Measurements from ENCODE around the gene ZPBP2. TPM values are rescaled to one million over a fixed set of nuclear protein-coding genes. Genes with fewer than 3 reads are reported as not detected.

ZPBP2 gene
- total and polyA plus RNA-seq, 2 of the 13 experiments (the other 11 are each of a cell fraction or from before 2014, with no cell fraction given): not detected

DNA sequence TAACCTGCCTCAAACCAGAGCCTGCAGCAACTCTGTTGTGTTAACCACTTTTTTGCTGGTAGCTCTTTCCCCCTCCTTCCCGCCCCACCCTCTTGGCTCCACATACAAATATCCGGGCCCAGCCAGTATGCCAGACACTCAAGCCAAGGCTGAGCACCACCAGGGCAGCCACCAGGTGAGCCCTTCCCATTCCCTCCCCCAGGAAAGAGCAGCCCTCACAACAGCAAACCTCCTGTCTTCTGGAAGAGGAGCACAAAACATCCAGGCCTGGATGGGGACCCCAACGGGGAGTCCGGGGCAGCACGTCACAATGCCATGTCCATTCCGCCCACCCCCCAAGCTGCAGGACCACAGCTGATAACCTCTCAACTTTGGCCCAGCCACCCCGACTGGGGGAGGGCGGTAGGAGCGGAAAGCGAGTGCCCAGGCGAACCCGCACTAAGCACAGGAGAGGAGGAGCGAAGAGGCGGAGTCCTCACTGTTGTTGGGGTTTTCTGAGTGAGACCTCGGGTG, 58.6 kb downstream of the ZPBP2 start (continued):
- TF ChIP-seq, protein P1, sequence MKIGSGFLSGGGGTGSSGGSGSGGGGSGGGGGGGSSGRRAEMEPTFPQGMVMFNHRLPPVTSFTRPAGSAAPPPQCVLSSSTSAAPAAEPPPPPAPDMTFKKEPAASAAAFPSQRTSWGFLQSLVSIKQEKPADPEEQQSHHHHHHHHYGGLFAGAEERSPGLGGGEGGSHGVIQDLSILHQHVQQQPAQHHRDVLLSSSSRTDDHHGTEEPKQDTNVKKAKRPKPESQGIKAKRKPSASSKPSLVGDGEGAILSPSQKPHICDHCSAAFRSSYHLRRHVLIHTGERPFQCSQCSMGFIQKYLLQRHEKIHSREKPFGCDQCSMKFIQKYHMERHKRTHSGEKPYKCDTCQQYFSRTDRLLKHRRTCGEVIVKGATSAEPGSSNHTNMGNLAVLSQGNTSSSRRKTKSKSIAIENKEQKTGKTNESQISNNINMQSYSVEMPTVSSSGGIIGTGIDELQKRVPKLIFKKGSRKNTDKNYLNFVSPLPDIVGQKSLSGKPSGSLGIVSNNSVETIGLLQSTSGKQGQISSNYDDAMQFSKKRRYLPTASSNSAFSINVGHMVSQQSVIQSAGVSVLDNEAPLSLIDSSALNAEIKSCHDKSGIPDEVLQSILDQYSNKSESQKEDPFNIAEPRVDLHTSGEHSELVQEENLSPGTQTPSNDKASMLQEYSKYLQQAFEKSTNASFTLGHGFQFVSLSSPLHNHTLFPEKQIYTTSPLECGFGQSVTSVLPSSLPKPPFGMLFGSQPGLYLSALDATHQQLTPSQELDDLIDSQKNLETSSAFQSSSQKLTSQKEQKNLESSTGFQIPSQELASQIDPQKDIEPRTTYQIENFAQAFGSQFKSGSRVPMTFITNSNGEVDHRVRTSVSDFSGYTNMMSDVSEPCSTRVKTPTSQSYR (CRISPR knock-in tag; IDR thresholded peaks at IDR 0.05; ENCODE audit: borderline replicate concordance): peak; percentile 97
- TF ChIP-seq, protein P2, sequence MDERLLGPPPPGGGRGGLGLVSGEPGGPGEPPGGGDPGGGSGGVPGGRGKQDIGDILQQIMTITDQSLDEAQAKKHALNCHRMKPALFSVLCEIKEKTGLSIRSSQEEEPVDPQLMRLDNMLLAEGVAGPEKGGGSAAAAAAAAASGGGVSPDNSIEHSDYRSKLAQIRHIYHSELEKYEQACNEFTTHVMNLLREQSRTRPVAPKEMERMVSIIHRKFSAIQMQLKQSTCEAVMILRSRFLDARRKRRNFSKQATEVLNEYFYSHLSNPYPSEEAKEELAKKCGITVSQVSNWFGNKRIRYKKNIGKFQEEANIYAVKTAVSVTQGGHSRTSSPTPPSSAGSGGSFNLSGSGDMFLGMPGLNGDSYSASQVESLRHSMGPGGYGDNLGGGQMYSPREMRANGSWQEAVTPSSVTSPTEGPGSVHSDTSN (CRISPR knock-in tag; IDR thresholded peaks at IDR 0.05): 0 out of 2 replicates have a peak, but pooled peaks have one; percentile 13
- no peak for TF ChIP-seq KMT2B (CRISPR knock-in tag; IDR thresholded peaks at IDR 0.05)
- TF ChIP-seq, protein P3, sequence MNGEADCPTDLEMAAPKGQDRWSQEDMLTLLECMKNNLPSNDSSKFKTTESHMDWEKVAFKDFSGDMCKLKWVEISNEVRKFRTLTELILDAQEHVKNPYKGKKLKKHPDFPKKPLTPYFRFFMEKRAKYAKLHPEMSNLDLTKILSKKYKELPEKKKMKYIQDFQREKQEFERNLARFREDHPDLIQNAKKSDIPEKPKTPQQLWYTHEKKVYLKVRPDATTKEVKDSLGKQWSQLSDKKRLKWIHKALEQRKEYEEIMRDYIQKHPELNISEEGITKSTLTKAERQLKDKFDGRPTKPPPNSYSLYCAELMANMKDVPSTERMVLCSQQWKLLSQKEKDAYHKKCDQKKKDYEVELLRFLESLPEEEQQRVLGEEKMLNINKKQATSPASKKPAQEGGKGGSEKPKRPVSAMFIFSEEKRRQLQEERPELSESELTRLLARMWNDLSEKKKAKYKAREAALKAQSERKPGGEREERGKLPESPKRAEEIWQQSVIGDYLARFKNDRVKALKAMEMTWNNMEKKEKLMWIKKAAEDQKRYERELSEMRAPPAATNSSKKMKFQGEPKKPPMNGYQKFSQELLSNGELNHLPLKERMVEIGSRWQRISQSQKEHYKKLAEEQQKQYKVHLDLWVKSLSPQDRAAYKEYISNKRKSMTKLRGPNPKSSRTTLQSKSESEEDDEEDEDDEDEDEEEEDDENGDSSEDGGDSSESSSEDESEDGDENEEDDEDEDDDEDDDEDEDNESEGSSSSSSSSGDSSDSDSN (CRISPR knock-in tag; IDR thresholded peaks at IDR 0.05): peak; percentile 56
- TF ChIP-seq TARDBP (CRISPR knock-in tag; IDR thresholded peaks at IDR 0.05): peak; percentile 68; the same call in 1 of the 2 replicates
- TF ChIP-seq NAIF1 (CRISPR knock-in tag; IDR thresholded peaks at IDR 0.05; ENCODE audit: borderline replicate concordance): no peak
- TF ChIP-seq NCOA1 (CRISPR knock-in tag; IDR thresholded peaks at IDR 0.05): 0 out of 2 replicates have a peak, but pooled peaks have one; percentile 3
- TF ChIP-seq MIER3 (CRISPR knock-in tag; IDR thresholded peaks at IDR 0.05; ENCODE audit: borderline replicate concordance): peak; percentile 15; the same call in 1 of the 2 replicates
- TF ChIP-seq ZKSCAN8 (CRISPR knock-in tag; IDR thresholded peaks at IDR 0.05; ENCODE audit: borderline replicate concordance): no peak
- TF ChIP-seq KDM5B (CRISPR knock-in tag; IDR thresholded peaks at IDR 0.05; ENCODE audit: borderline replicate concordance): peak; percentile 73; the same call in 1 of the 2 replicates
- TF ChIP-seq ZFP37 (CRISPR knock-in tag; IDR thresholded peaks at IDR 0.05; ENCODE audit: borderline replicate concordance): 0 out of 2 replicates have a peak, but pooled peaks have one; percentile 15
- peak; percentile 32; the same call in 1 of the 2 replicates for TF ChIP-seq PITX1 (CRISPR knock-in tag; IDR thresholded peaks at IDR 0.05)
- TF ChIP-seq, protein P4, sequence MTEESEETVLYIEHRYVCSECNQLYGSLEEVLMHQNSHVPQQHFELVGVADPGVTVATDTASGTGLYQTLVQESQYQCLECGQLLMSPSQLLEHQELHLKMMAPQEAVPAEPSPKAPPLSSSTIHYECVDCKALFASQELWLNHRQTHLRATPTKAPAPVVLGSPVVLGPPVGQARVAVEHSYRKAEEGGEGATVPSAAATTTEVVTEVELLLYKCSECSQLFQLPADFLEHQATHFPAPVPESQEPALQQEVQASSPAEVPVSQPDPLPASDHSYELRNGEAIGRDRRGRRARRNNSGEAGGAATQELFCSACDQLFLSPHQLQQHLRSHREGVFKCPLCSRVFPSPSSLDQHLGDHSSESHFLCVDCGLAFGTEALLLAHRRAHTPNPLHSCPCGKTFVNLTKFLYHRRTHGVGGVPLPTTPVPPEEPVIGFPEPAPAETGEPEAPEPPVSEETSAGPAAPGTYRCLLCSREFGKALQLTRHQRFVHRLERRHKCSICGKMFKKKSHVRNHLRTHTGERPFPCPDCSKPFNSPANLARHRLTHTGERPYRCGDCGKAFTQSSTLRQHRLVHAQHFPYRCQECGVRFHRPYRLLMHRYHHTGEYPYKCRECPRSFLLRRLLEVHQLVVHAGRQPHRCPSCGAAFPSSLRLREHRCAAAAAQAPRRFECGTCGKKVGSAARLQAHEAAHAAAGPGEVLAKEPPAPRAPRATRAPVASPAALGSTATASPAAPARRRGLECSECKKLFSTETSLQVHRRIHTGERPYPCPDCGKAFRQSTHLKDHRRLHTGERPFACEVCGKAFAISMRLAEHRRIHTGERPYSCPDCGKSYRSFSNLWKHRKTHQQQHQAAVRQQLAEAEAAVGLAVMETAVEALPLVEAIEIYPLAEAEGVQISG (CRISPR knock-in tag; IDR thresholded peaks at IDR 0.05): peak; percentile 26; the same call in 1 of the 2 replicates
- peak; percentile 38 for TF ChIP-seq ASH2L (IDR thresholded peaks at IDR 0.05; ENCODE audit: insufficient read length, low read depth, low read length)
- TF ChIP-seq, protein P5, sequence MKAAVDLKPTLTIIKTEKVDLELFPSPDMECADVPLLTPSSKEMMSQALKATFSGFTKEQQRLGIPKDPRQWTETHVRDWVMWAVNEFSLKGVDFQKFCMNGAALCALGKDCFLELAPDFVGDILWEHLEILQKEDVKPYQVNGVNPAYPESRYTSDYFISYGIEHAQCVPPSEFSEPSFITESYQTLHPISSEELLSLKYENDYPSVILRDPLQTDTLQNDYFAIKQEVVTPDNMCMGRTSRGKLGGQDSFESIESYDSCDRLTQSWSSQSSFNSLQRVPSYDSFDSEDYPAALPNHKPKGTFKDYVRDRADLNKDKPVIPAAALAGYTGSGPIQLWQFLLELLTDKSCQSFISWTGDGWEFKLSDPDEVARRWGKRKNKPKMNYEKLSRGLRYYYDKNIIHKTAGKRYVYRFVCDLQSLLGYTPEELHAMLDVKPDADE (CRISPR knock-in tag; IDR thresholded peaks at IDR 0.05): no peak
- peak; percentile 32; the same call in 1 of the 2 replicates for TF ChIP-seq MEF2D (CRISPR knock-in tag; IDR thresholded peaks at IDR 0.05)
- 0 out of 2 replicates have a peak, but pooled peaks have one; percentile 19 for TF ChIP-seq ZSCAN29 (CRISPR knock-in tag; conservative IDR thresholded peaks at IDR 0.05)
- peak; percentile 8; the same call in 1 of the 2 replicates for TF ChIP-seq KDM5A (IDR thresholded peaks at IDR 0.05; ENCODE audit: borderline replicate concordance, low read length)
